Activated CD8-positive, alpha-beta T cell treated with anti-CD3 and anti-CD28 coated beads for 36 hours (primary cell): ENCODE results near the gene CHST15. TPM values are rescaled to one million over a fixed set of nuclear protein-coding genes. Genes with fewer than 3 reads are reported as not detected.

Experiments used
- ATAC-seq: fragments of 200-7000 bp; cut with Tn5 transposase; one replicate; pipeline ENCODE4 v1.10.0; 2021; ENCODE audit warnings: mild to moderate bottlenecking, moderate library complexity
- CTCF ChIA-PET: fragments of 350-600 bp; sonication (Branson Sonifier 250); formaldehyde crosslinking; loops from one replicate; lab custom pipeline; 2021; ENCODE audit warnings: antibody characterized with exemption; lab: Charles Lee
- POLR2A ChIA-PET: fragments of 350-600 bp; sonication (Branson Sonifier 250); formaldehyde crosslinking; loops from one replicate; lab custom pipeline; 2021; ENCODE audit warnings: antibody characterized with exemption; lab: Charles Lee
- DNase-seq: peaks from one replicate; pipeline ENCODE4 v3.0.0-alpha.2; 2020
- H3K27ac Mint-ChIP-seq: one replicate; pipeline ENCODE4 v1.8.0; 2021; ENCODE audit warnings: mild to moderate bottlenecking, mixed read lengths
- H3K27me3 Mint-ChIP-seq: one replicate; pipeline ENCODE4 v1.8.0; 2021; ENCODE audit warnings: mixed read lengths
- H3K36me3 Mint-ChIP-seq: one replicate; pipeline ENCODE4 v1.8.0; 2021; ENCODE audit warnings: low read depth, mixed read lengths
- H3K4me1 Mint-ChIP-seq: one replicate; pipeline ENCODE4 v1.8.0; 2021; ENCODE audit warnings: low read depth, mixed read lengths
- H3K4me3 Mint-ChIP-seq: one replicate; pipeline ENCODE4 v1.8.0; 2021; ENCODE audit warnings: mild to moderate bottlenecking, moderate library complexity, mixed read lengths
- H3K9me3 Mint-ChIP-seq: one replicate; pipeline ENCODE4 v1.8.0; 2021; ENCODE audit warnings: mixed read lengths
- intact Hi-C: fragments of 100-400 bp; cut with micrococcal nuclease; formaldehyde crosslinking; loops from one replicate; pipeline ENCODE4 v1.10.0; 2022
- total RNA-seq, 2 experiments: library from RNA; stranded (reverse); gene quantifications; one replicate each; pipeline ENCODE4 v1.2.3, GENCODE V29; 2021
- TF ChIP-seq, protein P1 (sequence below): fragments of 200-600 bp; IDR thresholded peaks from one replicate; pipeline ENCODE4 v1.8.0; 2022; ENCODE audit warnings: antibody characterized with exemption, mild to moderate bottlenecking

The CHST15 gene
- total RNA-seq, 2 experiments from 2014 or later: 0.36 to 0.81 TPM

DNA sequence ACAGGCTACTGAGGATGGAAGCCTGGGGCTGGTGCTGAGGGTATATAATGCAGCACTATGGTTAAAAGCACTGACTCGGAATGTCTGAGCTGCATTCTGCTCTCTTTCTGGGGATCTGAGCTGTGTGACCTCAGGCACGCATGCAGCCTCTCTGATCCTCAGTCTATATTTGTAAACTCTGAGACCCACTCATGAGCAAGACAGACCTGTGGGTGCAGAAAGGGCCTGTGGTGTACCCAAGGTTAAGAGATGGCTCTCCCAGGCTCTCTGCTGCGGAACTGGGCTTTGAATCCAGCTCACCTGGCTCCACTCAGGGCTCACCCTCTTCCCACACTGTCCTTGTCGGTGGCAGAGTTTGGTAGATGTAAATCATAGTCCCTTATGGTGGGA lies 89.9 kb downstream of the CHST15 start:
- H3K9me3 Mint-ChIP-seq: no peaks in the 10 kb centered on the region
- CTCF ChIA-PET: interaction anchor here (1.4 to 2.8 kb wide), 2 partner anchors 9 to 384 kb away, joined by 3 to 14 read pairs; no protein-coding TSS in a partner anchor
- intact Hi-C loops: no loop called here
- H3K27ac Mint-ChIP-seq: no peak overlapping the region
- H3K4me1 Mint-ChIP-seq: no peaks in the 10 kb centered on the region
- POLR2A ChIA-PET: no interaction called here
- ATAC-seq (no peak), DNase-seq (no peak)
- no peak overlapping the region for H3K4me3 Mint-ChIP-seq
- no peaks in the 10 kb centered on the region for H3K27me3 Mint-ChIP-seq
- H3K36me3 Mint-ChIP-seq: no peaks in the 10 kb centered on the region
- TF ChIP-seq, protein P1, sequence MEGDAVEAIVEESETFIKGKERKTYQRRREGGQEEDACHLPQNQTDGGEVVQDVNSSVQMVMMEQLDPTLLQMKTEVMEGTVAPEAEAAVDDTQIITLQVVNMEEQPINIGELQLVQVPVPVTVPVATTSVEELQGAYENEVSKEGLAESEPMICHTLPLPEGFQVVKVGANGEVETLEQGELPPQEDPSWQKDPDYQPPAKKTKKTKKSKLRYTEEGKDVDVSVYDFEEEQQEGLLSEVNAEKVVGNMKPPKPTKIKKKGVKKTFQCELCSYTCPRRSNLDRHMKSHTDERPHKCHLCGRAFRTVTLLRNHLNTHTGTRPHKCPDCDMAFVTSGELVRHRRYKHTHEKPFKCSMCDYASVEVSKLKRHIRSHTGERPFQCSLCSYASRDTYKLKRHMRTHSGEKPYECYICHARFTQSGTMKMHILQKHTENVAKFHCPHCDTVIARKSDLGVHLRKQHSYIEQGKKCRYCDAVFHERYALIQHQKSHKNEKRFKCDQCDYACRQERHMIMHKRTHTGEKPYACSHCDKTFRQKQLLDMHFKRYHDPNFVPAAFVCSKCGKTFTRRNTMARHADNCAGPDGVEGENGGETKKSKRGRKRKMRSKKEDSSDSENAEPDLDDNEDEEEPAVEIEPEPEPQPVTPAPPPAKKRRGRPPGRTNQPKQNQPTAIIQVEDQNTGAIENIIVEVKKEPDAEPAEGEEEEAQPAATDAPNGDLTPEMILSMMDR: no peak

DNA sequence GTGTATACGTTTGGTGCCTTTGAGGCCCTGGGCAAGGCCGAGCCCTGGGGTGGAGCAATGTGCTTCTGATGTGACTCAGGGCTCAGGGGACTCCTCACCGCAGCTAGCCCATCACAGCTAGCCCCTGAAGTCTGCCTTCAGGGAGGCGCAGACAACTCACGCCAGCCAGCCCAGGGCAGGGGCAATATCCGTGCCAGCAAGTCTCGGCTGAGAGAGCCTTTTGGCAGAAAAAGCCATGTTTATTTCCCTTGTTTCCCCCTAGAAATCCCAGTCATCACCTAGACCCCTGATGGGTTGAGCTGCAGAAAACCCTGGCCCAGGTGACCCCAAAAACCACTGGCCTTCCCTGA lies 90.4 kb downstream of the CHST15 start:
- TF ChIP-seq, protein P1: no peak
- no peaks in the 10 kb centered on the region for H3K36me3 Mint-ChIP-seq
- intact Hi-C loops: no loop called here

DNA sequence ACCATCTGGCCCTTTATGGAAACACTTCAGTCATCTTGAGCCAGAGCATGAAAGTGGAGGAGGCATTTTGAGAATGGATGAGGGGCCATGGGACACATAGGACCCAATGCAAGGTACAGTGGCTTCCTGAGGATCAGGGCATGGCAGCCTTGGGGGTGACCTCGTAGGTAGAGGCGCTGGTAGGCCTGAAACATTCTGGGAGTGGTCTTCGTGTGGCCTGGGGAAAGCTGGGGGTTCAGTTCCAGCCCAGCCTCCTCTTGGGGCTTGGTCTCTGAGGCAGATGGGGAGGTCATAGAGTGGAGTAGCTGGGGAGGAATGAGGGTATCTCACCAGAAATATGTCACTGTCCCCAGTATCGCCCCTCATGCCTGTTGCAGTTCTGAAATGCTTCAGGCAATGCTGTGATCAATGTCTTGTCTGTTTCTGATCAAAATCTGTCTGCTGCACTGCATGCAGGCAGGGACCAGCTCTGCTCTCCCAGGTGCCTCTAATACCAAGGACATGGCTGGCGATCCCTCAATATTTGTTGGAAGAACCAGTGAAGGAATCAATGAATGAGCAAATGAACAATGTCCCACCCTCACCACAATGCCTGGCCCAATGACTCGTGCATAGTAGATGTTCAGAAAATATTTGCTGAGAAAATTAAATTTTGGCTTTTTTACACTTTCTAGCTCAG lies 90.9 kb downstream of the CHST15 start:
- CTCF ChIA-PET: interaction anchor here (2.5 to 2.8 kb wide), 2 partner anchors 8 to 387 kb away, joined by 10 to 14 read pairs; no protein-coding TSS in a partner anchor

More for the DNA sequence above, 90.4 kb downstream of the CHST15 start:
- ATAC-seq (no peak), DNase-seq (no peak)
- ChIA-PET CTCF (interaction anchor here (2.5 to 2.8 kb wide), 2 partner anchors 9 to 386 kb away, joined by 10 to 14 read pairs; no protein-coding TSS in a partner anchor), POLR2A (no interaction called here)
- Mint-ChIP-seq H3K27me3 (no peaks in the 10 kb centered on the region), H3K4me1 (no peaks in the 10 kb centered on the region), H3K9me3 (no peaks in the 10 kb centered on the region), H3K4me3 (no peak overlapping the region), H3K27ac (no peak overlapping the region)

DNA sequence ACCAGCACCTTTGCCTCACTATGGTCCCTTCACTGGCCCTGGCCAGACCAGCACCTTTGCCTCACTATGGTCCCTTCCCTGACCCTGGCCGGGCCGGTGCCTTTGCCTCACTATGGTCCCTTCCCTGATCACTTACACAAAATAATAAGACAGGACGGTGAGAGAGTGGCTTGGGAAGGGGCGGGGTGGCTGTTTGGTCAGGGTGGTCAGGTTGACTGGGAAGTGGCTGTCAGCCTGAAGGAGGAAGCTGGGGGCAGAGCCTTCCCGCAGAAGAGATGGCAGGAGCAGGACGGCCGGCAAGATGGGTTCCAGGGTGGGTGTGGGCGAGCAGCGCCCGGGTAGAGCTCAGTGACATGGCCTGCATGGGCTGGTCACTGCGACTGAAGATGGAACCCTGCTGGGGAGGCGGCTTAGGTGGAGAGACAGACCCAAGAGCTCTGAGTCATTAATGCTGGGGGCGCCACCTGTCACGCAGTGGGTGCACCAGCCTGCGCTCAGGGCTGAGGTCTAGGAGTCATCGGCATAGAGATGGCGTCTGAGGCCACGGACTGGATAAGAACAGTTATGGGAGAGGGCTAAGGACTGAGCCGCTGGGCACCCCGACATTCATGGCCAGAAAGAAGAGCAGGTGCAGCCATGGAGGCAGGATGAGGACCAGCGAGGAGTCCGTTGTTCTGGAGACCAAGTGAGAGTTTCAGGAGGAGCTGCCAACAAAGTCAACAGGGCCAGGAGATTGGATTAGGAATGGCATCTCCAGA lies 91.8 kb downstream of the CHST15 start:
- Mint-ChIP-seq H3K9me3 (no peaks in the 10 kb centered on the region), H3K4me1 (no peaks in the 10 kb centered on the region), H3K4me3 (no peak overlapping the region), H3K27me3 (peaks cover 2% of the 10 kb centered on the region), H3K27ac (no peak overlapping the region), H3K36me3 (no peaks in the 10 kb centered on the region)
- DNase-seq: no peak
- ChIA-PET CTCF (interaction anchor here (2.5 kb wide), 1 partner anchor 388 kb away, joined by 10 read pairs; no protein-coding TSS in a partner anchor), POLR2A (no interaction called here)
- TF ChIP-seq, protein P1: no peak
- ATAC-seq: no peak
- intact Hi-C loops: no loop called here

More for the DNA sequence above, 90.9 kb downstream of the CHST15 start:
- Mint-ChIP-seq H3K27ac (no peak overlapping the region), H3K27me3 (no peaks in the 10 kb centered on the region), H3K4me1 (no peaks in the 10 kb centered on the region), H3K36me3 (no peaks in the 10 kb centered on the region), H3K4me3 (no peak overlapping the region), H3K9me3 (no peaks in the 10 kb centered on the region)
- POLR2A ChIA-PET: no interaction called here
- TF ChIP-seq, protein P1: no peak
- no peak for DNase-seq
- intact Hi-C loops: no loop called here
- no peak for ATAC-seq

DNA sequence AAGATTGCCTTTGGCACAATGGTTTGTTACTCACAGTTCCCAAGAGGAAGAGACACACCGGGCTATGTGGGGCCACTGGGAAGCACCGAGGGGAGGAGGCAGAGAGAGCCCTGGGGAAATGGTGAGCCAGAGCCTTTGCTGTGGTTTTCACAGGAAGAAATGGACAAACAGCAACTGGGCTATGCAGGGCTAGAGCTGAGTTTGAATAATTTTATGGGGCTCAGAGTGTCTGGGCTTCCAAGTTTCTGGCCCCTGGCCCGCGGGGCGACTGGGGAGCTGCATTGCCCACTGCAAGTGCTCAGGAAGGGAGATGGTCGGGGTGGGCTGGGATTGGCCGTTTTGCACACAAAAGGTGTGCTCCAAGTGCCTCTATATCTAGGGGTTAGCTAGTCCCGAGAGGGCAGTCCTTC lies 92.6 kb downstream of the CHST15 start:
- H3K9me3 Mint-ChIP-seq: no peaks in the 10 kb centered on the region
- TF ChIP-seq, protein P1: no peak
- H3K4me3 Mint-ChIP-seq: no peak overlapping the region
- no peaks in the 10 kb centered on the region for H3K4me1 Mint-ChIP-seq
- DNase-seq: no peak
- POLR2A ChIA-PET: no interaction called here
- CTCF ChIA-PET: interaction anchor here (2.5 kb wide), 1 partner anchor 389 kb away, joined by 10 read pairs; no protein-coding TSS in a partner anchor
- H3K27me3 Mint-ChIP-seq: peaks cover 2% of the 10 kb centered on the region
- no peak for ATAC-seq
- H3K36me3 Mint-ChIP-seq: no peaks in the 10 kb centered on the region
- no peak overlapping the region for H3K27ac Mint-ChIP-seq
- intact Hi-C loops: no loop called here
